ENCODE results near the gene NDUFB10.

- TF ChIP-seq GABPA (IDR thresholded peaks at IDR 0.05; ENCODE audit: low read depth) (no peak), EZH2phosphoT487 (IDR thresholded peaks at IDR 0.05; ENCODE audit: borderline replicate concordance, low read depth) (no peak), USF1 (IDR thresholded peaks at IDR 0.05; ENCODE audit: borderline replicate concordance, low read depth) (no peak), CTCF (IDR thresholded peaks at IDR 0.05) (no peak), RCOR1 (IDR thresholded peaks at IDR 0.05; ENCODE audit: low read length) (no peak), NRF1 (IDR thresholded peaks at IDR 0.05; ENCODE audit: low read depth, low read length) (no peak), REST (IDR thresholded peaks at IDR 0.05; ENCODE audit: low read depth, low read length) (no peak)
These were observed 2.3 kb downstream of the NDUFB10 start for GRCh38 chr16:1961651-1962067.
